ENCODE results near the gene ERN2. TPM values are rescaled to one million over a fixed set of nuclear protein-coding genes. Genes with fewer than 3 reads are reported as not detected.

The ERN2 gene
- total and polyA plus RNA-seq, 9 of the 15 experiments (the other 6 are each of a cell fraction or from before 2014, with no cell fraction given) = 0.07 to 1.5 (median 0.51) TPM; not detected in 3

GRCh38 chr16:23683487-23683886, 29.5 kb downstream of the ERN2 start:
- TF ChIP-seq LARP7 (IDR thresholded peaks at IDR 0.05) (no peak), NFIC (IDR thresholded peaks at IDR 0.05) (peak; percentile 48), RBM15 (IDR thresholded peaks at IDR 0.05; ENCODE audit: insufficient read depth, low read length) (no peak)
- TF ChIP-seq, protein P1, sequence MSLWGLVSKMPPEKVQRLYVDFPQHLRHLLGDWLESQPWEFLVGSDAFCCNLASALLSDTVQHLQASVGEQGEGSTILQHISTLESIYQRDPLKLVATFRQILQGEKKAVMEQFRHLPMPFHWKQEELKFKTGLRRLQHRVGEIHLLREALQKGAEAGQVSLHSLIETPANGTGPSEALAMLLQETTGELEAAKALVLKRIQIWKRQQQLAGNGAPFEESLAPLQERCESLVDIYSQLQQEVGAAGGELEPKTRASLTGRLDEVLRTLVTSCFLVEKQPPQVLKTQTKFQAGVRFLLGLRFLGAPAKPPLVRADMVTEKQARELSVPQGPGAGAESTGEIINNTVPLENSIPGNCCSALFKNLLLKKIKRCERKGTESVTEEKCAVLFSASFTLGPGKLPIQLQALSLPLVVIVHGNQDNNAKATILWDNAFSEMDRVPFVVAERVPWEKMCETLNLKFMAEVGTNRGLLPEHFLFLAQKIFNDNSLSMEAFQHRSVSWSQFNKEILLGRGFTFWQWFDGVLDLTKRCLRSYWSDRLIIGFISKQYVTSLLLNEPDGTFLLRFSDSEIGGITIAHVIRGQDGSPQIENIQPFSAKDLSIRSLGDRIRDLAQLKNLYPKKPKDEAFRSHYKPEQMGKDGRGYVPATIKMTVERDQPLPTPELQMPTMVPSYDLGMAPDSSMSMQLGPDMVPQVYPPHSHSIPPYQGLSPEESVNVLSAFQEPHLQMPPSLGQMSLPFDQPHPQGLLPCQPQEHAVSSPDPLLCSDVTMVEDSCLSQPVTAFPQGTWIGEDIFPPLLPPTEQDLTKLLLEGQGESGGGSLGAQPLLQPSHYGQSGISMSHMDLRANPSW (CRISPR knock-in tag; IDR thresholded peaks at IDR 0.05) = no peak
- TF ChIP-seq, protein P2, sequence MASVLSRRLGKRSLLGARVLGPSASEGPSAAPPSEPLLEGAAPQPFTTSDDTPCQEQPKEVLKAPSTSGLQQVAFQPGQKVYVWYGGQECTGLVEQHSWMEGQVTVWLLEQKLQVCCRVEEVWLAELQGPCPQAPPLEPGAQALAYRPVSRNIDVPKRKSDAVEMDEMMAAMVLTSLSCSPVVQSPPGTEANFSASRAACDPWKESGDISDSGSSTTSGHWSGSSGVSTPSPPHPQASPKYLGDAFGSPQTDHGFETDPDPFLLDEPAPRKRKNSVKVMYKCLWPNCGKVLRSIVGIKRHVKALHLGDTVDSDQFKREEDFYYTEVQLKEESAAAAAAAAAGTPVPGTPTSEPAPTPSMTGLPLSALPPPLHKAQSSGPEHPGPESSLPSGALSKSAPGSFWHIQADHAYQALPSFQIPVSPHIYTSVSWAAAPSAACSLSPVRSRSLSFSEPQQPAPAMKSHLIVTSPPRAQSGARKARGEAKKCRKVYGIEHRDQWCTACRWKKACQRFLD (CRISPR knock-in tag; IDR thresholded peaks at IDR 0.05) = no peak
- peaks cover 15 to 20% of the 10 kb centered on the region in 2 experiments; a peak in 4 of 5 replicates for H3K4me1 ChIP-seq (replicated peaks in 1 of 2; ENCODE audit: control insufficient read depth in 2 of 2, insufficient read depth in 2 of 2, low read length in 2 of 2)
- no peak overlapping the region for H3K9ac ChIP-seq (ENCODE audit: insufficient read depth in 1 of 2, low read depth in 2 of 2, low read length in 2 of 2)
- H3K27ac ChIP-seq (ENCODE audit: extremely low read depth, low read depth, low read length) = no peak overlapping the region; the same call in 2 of the 3 replicates
- peaks cover 91% of the 10 kb centered on the region for H3K36me3 ChIP-seq (ENCODE audit: control insufficient read depth, insufficient read depth, low read length)
- no peak overlapping the region for H3K4me2 ChIP-seq (ENCODE audit: insufficient read depth, low read length)
- H3K9me1 ChIP-seq (ENCODE audit: control insufficient read depth, insufficient read depth, low read length) = no peaks in the 10 kb centered on the region
- 95% methylated on average over 3 of the region's 3 CpGs for WGBS (ENCODE audit: insufficient coverage, low coverage, missing lambda C conversion rate)
- no peaks in the 10 kb centered on the region for H3K27me3 ChIP-seq (ENCODE audit: control insufficient read depth in 2 of 2, insufficient read depth in 2 of 2, low read length in 2 of 2)
- no peak overlapping the region for H3K4me3 ChIP-seq
- ATAC-seq (no peak), FAIRE-seq (no peak), DNase-seq (ENCODE audit: extremely low read depth in 1 of 4, low spot score in 3 of 4) (no peak)
- CTCF ChIA-PET (ENCODE audit: low intra/inter-chr PET ratio) = no interaction called here
- peaks cover 18% of the 10 kb centered on the region for H4K20me1 ChIP-seq (replicated peaks; ENCODE audit: control insufficient read depth, insufficient read depth, low read length)
- in situ Hi-C loops (cut with MboI) = no loop called here
- no peaks in the 10 kb centered on the region for H3K9me3 ChIP-seq (replicated peaks; ENCODE audit: control insufficient read depth, insufficient read depth, low read depth, low read length)
- intact Hi-C loops (cut with micrococcal nuclease) = no loop called here
- POLR2A ChIA-PET = interaction anchor here (0.6 to 8.7 kb wide), 9 partner anchors 10 to 449 kb away, joined by 3 to 56 read pairs (median 4); partner anchors contain the start of genes DCTN5 and PALB2
- H2AFZ ChIP-seq (ENCODE audit: low read depth, low read length) = no peak overlapping the region
- H3K79me2 ChIP-seq (ENCODE audit: control insufficient read depth, insufficient read depth, low read length) = peaks cover 54% of the 10 kb centered on the region
- BruUV-seq (replicated peaks) = no TSS peak
